ENCODE measurements around the gene CRTAC1. TPM values are rescaled to one million over a fixed set of nuclear protein-coding genes. Genes with fewer than 3 reads are reported as not detected.

The CRTAC1 gene
- polyA plus RNA-seq, 1 experiment = not detected

DNA sequence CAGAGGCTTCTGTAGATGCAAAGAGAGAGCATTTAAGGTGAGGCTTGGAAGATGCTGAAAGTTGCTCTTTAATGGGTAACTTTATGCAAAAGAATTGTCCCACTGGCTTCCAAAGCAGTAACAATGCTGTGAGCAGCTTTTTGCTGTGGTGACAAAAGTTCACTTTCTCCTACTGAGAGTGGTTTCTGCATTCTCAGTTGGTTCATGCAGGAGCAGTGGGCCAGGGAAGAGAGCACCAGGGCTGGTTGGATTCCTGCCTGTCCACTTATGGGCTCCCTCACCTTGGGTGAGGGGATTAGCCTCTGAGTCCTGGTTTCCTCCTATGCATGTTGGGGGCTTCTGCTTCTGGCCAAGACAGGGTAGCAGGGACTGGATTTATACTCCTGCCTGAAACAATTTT, 211.8 kb downstream of the CRTAC1 start:
- Histone ChIP-seq H3K27ac (ENCODE audit: low read depth, low read length) (no peak overlapping the region), H3K4me3 (ENCODE audit: low read depth, low read length) (no peak overlapping the region), H3K27me3 (ENCODE audit: control insufficient read depth, insufficient read depth, low read length) (peaks cover 30% of the 10 kb centered on the region), H3K9me3 (ENCODE audit: control insufficient read depth, insufficient read depth, low read length) (no peaks in the 10 kb centered on the region)
- TF ChIP-seq, protein P1, sequence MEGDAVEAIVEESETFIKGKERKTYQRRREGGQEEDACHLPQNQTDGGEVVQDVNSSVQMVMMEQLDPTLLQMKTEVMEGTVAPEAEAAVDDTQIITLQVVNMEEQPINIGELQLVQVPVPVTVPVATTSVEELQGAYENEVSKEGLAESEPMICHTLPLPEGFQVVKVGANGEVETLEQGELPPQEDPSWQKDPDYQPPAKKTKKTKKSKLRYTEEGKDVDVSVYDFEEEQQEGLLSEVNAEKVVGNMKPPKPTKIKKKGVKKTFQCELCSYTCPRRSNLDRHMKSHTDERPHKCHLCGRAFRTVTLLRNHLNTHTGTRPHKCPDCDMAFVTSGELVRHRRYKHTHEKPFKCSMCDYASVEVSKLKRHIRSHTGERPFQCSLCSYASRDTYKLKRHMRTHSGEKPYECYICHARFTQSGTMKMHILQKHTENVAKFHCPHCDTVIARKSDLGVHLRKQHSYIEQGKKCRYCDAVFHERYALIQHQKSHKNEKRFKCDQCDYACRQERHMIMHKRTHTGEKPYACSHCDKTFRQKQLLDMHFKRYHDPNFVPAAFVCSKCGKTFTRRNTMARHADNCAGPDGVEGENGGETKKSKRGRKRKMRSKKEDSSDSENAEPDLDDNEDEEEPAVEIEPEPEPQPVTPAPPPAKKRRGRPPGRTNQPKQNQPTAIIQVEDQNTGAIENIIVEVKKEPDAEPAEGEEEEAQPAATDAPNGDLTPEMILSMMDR (IDR thresholded peaks at IDR 0.05; ENCODE audit: low read depth, low read length) = no peak
- DNase-seq (ENCODE audit: low read depth, low spot score) = no peak
- ChIA-PET CTCF (no interaction called here), POLR2A (no interaction called here)

DNA sequence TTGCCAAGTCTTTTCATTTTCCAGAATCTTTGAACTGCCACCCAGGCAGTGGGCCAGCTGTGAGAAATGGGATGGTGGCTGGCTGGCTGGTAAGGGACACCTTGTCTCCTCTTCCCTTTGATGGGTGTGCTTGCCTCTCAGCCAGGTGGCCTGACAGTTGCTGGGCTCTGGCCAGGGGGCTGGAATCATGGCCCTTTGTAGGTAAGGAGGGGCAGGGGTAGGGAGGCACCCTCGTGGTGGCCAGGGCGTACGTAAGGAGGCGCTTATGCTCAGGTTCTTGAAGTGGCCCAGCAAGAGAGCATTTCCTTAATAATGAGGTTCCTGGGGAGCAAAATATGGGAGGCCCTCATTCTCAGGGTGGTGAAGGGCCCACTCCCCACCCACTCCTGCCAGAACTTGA, 213.8 kb downstream of the CRTAC1 start:
- ChIA-PET CTCF (no interaction called here), POLR2A (no interaction called here)
- TF ChIP-seq, protein P1 (IDR thresholded peaks at IDR 0.05; ENCODE audit: low read depth, low read length) = no peak
- Histone ChIP-seq H3K27me3 (ENCODE audit: control insufficient read depth, insufficient read depth, low read length) (peaks cover 27% of the 10 kb centered on the region), H3K9me3 (ENCODE audit: control insufficient read depth, insufficient read depth, low read length) (no peaks in the 10 kb centered on the region), H3K27ac (ENCODE audit: low read depth, low read length) (no peak overlapping the region), H3K4me3 (ENCODE audit: low read depth, low read length) (no peak overlapping the region)
- no peak for DNase-seq (ENCODE audit: low read depth, low spot score)

Small RNAs within 50 kb of the gene (small RNA-seq; reads per million reads assigned to genes)
- not detected for gene AL355301.1 (ENCODE audit: insufficient read length, low read depth)

Other genes starting within 250 kb of the CRTAC1 start
- not detected in 2 replicates for gene GOLGA7B, start 180.8 kb downstream of the CRTAC1 start, polyA plus RNA-seq (2011; rRNA removed)
- gene R3HCC1L, start 104.0 kb upstream of the CRTAC1 start, polyA plus RNA-seq (2011; rRNA removed) = 13.0 and 14.4 TPM in 2 replicates
- gene LOXL4, start 237.6 kb upstream of the CRTAC1 start, polyA plus RNA-seq (2011; rRNA removed) = 41.0 and 45.5 TPM in 2 replicates